ENCODE data around the gene BZW2. TPM values are rescaled to one million over a fixed set of nuclear protein-coding genes. Genes with fewer than 3 reads are reported as not detected.

BZW2 gene
- total and polyA plus RNA-seq, 2 of the 13 experiments (the other 11 are each of a cell fraction or from before 2014, with no cell fraction given), result 21.8 to 95.2 TPM

DNA sequence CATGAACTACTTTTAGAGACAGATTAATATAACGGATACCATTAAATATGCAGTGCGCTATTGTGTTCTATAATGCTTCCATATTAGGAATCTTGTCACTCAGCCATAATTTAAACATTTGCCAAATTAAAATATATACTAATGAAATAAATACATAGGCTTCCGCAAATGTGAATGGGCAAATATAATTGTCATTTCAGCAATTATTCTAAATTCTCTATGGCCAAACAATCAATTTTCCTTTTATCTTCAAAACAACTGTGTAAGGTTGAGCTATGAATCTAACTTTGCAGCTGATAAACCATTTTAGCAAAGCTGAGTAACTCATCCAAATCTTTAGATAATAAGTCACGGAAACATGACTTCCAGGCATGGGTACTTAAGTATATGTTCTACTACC, 86.8 kb downstream of the BZW2 start (continued):
- TF ChIP-seq SRY (CRISPR knock-in tag; IDR thresholded peaks at IDR 0.05) (no peak), EP300 (IDR thresholded peaks at IDR 0.05; ENCODE audit: low read depth in 2 of 2, low read length in 2 of 2) (no peak), EP300 (CRISPR knock-in tag; IDR thresholded peaks at IDR 0.05; ENCODE audit: borderline replicate concordance) (no peak), ZNF720 (CRISPR knock-in tag; IDR thresholded peaks at IDR 0.05) (no peak)

DNA sequence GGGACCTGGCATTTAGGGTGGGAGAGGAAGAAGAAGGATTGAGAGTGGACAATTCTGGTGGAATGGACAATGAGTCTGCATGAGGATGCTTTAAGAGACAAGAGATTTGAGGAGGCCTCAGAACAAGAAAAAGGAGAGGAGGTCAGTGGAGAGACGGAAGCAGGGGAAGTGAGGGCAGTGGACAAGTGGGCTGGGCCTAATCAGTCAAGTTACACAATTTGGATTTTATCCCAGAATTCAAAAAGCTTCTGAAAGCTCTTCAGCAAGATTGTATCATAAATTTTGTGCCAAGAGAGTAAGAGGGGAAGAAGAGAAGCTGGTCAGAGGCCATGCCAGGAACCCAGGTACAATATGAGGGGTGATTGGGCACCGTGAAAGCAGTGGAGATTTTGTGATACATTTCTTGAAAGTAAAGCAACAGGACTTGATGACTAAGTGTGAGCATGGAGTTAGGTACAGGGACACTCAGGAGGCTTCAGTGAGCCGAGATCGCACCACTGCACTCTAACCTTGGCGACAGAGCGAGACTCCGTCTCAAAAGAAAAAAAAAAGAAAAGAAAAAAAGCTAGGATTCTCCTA, 88.3 kb downstream of the BZW2 start:
- ChIA-PET CTCF (ENCODE audit: low intra/inter-chr PET ratio, low total read pairs) (no interaction called here), POLR2A (no interaction called here)
- Histone ChIP-seq H3K79me2 (ENCODE audit: insufficient read depth, low read length) (no peaks in the 10 kb centered on the region), H3K36me3 (replicated peaks in 1 of 2; ENCODE audit: control insufficient read depth in 1 of 2, insufficient read depth in 2 of 2, low read length in 2 of 2) (no peaks in the 10 kb centered on the region), H3K4me3 (replicated peaks in 1 of 3; ENCODE audit: insufficient read depth in 1 of 3, low read depth in 2 of 3, low read length in 3 of 3) (no peak overlapping the region), H4K20me1 (ENCODE audit: insufficient read depth, low read length) (no peaks in the 10 kb centered on the region), H3K27me3 (ENCODE audit: control insufficient read depth in 1 of 2, insufficient read depth in 2 of 2, low read length in 2 of 2) (no peaks in the 10 kb centered on the region), H3K4me1 (ENCODE audit: insufficient read depth, low read length) (no peaks in the 10 kb centered on the region), H3K27ac (ENCODE audit: extremely low read length, insufficient read depth, low read length) (no peak overlapping the region), H3K9ac (ENCODE audit: insufficient read depth, low read depth, low read length) (no peak overlapping the region), H2AFZ (ENCODE audit: low read length) (no peak overlapping the region), H3K9me3 (ENCODE audit: low read length) (no peaks in the 10 kb centered on the region), H3K4me2 (ENCODE audit: low read depth, low read length) (no peak overlapping the region)
- DNase-seq (ENCODE audit: low spot score) (no peak), ATAC-seq (no peak), FAIRE-seq (no peak)
- WGBS (ENCODE audit: low lambda C conversion rate), result 60% methylated on average over 7 of the region's 7 CpGs
- TF ChIP-seq, protein P1, sequence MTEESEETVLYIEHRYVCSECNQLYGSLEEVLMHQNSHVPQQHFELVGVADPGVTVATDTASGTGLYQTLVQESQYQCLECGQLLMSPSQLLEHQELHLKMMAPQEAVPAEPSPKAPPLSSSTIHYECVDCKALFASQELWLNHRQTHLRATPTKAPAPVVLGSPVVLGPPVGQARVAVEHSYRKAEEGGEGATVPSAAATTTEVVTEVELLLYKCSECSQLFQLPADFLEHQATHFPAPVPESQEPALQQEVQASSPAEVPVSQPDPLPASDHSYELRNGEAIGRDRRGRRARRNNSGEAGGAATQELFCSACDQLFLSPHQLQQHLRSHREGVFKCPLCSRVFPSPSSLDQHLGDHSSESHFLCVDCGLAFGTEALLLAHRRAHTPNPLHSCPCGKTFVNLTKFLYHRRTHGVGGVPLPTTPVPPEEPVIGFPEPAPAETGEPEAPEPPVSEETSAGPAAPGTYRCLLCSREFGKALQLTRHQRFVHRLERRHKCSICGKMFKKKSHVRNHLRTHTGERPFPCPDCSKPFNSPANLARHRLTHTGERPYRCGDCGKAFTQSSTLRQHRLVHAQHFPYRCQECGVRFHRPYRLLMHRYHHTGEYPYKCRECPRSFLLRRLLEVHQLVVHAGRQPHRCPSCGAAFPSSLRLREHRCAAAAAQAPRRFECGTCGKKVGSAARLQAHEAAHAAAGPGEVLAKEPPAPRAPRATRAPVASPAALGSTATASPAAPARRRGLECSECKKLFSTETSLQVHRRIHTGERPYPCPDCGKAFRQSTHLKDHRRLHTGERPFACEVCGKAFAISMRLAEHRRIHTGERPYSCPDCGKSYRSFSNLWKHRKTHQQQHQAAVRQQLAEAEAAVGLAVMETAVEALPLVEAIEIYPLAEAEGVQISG (CRISPR knock-in tag; IDR thresholded peaks at IDR 0.05), result no peak
- TF ChIP-seq GATAD1 (CRISPR knock-in tag; IDR thresholded peaks at IDR 0.05) (no peak), SIN3B (IDR thresholded peaks at IDR 0.05; ENCODE audit: low read length) (no peak), GABPA (IDR thresholded peaks at IDR 0.05; ENCODE audit: low read depth, low read length) (no peak), GABPA (CRISPR knock-in tag; IDR thresholded peaks at IDR 0.05; ENCODE audit: low read depth) (no peak), HOXA7 (CRISPR knock-in tag; IDR thresholded peaks at IDR 0.05) (no peak)
- TF ChIP-seq, protein P2, sequence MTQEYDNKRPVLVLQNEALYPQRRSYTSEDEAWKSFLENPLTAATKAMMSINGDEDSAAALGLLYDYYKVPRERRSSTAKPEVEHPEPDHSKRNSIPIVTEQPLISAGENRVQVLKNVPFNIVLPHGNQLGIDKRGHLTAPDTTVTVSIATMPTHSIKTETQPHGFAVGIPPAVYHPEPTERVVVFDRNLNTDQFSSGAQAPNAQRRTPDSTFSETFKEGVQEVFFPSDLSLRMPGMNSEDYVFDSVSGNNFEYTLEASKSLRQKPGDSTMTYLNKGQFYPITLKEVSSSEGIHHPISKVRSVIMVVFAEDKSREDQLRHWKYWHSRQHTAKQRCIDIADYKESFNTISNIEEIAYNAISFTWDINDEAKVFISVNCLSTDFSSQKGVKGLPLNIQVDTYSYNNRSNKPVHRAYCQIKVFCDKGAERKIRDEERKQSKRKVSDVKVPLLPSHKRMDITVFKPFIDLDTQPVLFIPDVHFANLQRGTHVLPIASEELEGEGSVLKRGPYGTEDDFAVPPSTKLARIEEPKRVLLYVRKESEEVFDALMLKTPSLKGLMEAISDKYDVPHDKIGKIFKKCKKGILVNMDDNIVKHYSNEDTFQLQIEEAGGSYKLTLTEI (CRISPR knock-in tag; conservative IDR thresholded peaks at IDR 0.05), result no peak
- no TSS peak for BruUV-seq (replicated peaks)
- intact Hi-C loops (cut with micrococcal nuclease; ENCODE audit: unreplicated experiment) (no loop called here), in situ Hi-C loops (cut with HindIII; ENCODE audit: extremely low pct_ligation_motif_present, low pct_unique_long_range_greater_than_20kb) (no loop called here)
